Measurements from ENCODE around the gene LBX2. TPM values are rescaled to one million over a fixed set of nuclear protein-coding genes. Genes with fewer than 3 reads are reported as not detected.
"Not testable (repeated sequence)": the region's sequence is repeated elsewhere in the genome, so short reads cannot be mapped to it uniquely, and the experiment has no call there.

LBX2 gene
- polyA plus RNA-seq, 1 experiment, result 0.61 TPM

DNA sequence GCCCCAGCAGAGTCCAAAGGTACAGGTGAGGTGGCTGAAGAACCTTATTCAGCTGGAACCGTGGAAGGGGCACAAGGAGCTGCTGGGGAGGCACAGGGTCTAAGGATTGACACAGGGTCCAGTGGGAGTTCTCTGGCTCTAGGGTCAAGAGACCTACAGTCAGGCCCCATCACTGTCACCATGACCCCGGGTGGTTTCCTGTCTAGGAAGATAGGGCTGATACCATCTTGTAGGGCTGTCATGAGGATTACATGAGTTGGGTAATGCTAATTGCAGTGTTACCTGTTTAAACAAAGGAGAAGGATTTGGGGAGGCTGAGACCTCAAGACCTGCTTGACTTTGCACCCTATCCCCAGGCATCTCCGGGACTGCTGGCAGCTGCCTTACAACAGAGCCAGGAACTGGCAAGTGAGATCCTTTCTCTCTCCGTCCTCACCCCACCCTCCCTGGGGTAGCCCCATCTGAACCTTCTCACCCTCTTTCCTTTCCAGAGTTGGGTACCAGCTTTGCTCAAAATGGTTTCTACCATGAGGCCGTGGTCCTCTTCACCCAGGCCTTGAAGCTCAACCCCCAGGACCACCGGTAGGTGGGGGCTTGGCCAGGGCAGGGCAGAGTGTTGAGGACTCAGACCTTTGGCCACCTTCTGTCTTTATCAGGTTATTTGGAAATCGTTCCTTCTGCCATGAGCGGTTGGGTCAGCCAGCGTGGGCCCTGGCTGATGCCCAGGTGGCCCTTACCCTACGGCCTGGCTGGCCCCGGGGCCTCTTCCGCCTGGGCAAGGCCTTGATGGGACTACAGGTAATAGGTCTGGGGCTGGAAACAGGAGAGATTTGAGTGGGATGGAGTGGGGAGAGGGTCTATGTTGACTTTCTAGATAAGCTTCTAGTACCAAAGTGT lies 7.5 kb downstream of the LBX2 start:
- no peak for DNase-seq (ENCODE audit: low read depth)
- Histone ChIP-seq H3K27me3 (ENCODE audit: control insufficient read depth, insufficient read depth, low read length) (no peaks in the 10 kb centered on the region), H3K4me3 (ENCODE audit: low read depth, low read length) (no peak overlapping the region), H3K36me3 (ENCODE audit: control insufficient read depth, insufficient read depth, low read length) (peaks cover 27% of the 10 kb centered on the region)
- CTCF ChIA-PET, result interaction anchor here (1.3 to 1.9 kb wide), 2 partner anchors 9 to 37 kb away, joined by 3 to 5 read pairs; partner anchors contain the start of genes AUP1, CCDC142 and TTC31
- POLR2A ChIA-PET, result no interaction called here
- TF ChIP-seq CTCF (IDR thresholded peaks at IDR 0.05; ENCODE audit: insufficient read depth, low read depth, low read length), result no peak

GRCh38 chr2:74489906-74490305 lies 9.5 kb downstream of the LBX2 start:
- TF ChIP-seq CTCF (IDR thresholded peaks at IDR 0.05; ENCODE audit: insufficient read depth, low read depth, low read length), result no peak
- ChIA-PET POLR2A (no interaction called here), CTCF (no interaction called here)
- Histone ChIP-seq H3K4me3 (ENCODE audit: low read depth, low read length) (no peak overlapping the region), H3K36me3 (ENCODE audit: control insufficient read depth, insufficient read depth, low read length) (peaks cover 29% of the 10 kb centered on the region), H3K27me3 (ENCODE audit: control insufficient read depth, insufficient read depth, low read length) (no peaks in the 10 kb centered on the region)
- DNase-seq (ENCODE audit: low read depth), result no peak

GRCh38 chr2:74488643-74489481 lies 10.5 kb downstream of the LBX2 start:
- no peaks in the 10 kb centered on the region for H3K27me3 ChIP-seq (ENCODE audit: control insufficient read depth, insufficient read depth, low read length)
- POLR2A ChIA-PET, result no interaction called here
- peaks cover 29% of the 10 kb centered on the region for H3K36me3 ChIP-seq (ENCODE audit: control insufficient read depth, insufficient read depth, low read length)
- TF ChIP-seq CTCF (IDR thresholded peaks at IDR 0.05; ENCODE audit: insufficient read depth, low read depth, low read length), result no peak
- H3K4me3 ChIP-seq (ENCODE audit: low read depth, low read length), result no peak overlapping the region
- no peak for DNase-seq (ENCODE audit: low read depth)
- CTCF ChIA-PET, result interaction anchor here (0.7 to 1.0 kb wide), 3 partner anchors 12 to 88 kb away, joined by 3 to 4 read pairs (median 4); no protein-coding TSS in a partner anchor

DNA sequence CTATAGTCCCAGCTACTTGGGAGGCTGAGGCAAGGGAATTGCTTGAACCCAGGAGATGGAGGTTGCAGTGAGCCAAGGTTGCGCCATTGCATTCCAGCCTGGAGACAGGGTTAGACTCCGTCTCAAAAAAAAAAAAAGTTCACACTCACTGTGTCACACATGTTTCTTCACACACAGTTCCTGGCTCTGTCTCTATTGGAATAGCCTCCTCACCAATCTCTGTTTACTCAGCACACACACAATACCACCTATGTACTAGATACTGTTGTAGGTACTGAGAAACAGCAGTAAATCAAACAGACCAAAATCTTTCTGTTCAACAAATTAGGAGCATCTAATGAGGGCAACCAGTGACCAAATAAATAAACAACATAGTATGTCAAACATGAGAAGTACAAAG lies 13.3 kb downstream of the LBX2 start:
- TF ChIP-seq CTCF (IDR thresholded peaks at IDR 0.05; ENCODE audit: insufficient read depth, low read depth, low read length), result no peak
- ChIA-PET CTCF (interaction anchor here (8.1 kb wide), 1 partner anchor 101 kb away, joined by 149 read pairs; no protein-coding TSS in a partner anchor), POLR2A (no interaction called here)
- H3K4me3 ChIP-seq (ENCODE audit: low read depth, low read length), result no peak overlapping the region
- peaks cover 11% of the 10 kb centered on the region for H3K36me3 ChIP-seq (ENCODE audit: control insufficient read depth, insufficient read depth, low read length)
- DNase-seq (ENCODE audit: low read depth), result no peak
- H3K27me3 ChIP-seq (ENCODE audit: control insufficient read depth, insufficient read depth, low read length), result no peaks in the 10 kb centered on the region

DNA sequence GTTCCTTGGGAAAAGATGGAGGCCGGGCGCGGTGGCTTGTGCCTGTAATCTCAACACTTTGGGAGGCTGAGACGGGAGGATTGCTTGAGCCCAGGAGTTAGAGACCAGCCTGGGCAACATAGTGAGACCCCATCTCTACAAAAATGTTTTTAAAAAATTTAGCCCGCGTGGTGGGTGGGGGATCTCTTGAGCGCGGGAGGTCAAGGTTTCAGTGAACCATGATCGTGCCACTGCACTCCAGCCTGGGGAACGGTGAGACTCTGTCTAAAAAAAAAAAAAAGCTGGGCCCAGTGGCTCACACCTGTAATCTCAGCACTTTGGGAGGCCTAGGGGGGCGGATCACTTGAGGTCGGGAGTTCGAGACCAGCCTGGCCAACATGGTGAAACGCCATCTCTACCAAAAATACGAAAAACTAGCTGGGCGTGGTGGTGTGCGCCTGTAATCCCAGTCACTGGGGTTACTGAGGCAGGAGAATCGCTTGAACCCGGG lies 15.7 kb downstream of the LBX2 start:
- POLR2A ChIA-PET; H3K27me3 ChIP-seq (ENCODE audit: control insufficient read depth, insufficient read depth, low read length); H3K36me3 ChIP-seq (ENCODE audit: control insufficient read depth, insufficient read depth, low read length); DNase-seq (ENCODE audit: low read depth): not testable (repeated sequence)
- CTCF ChIA-PET, result interaction anchor here (1.1 to 8.1 kb wide), 13 partner anchors 10 to 148 kb away, joined by 3 to 149 read pairs (median 10); partner anchors contain the start of genes INO80B and LBX2
- peak overlapping the region; percentile 91 for H3K4me3 ChIP-seq (ENCODE audit: low read depth, low read length)

All from BJ (cell line).